Inflammatory macrophage (primary cell): ENCODE results near the gene QRFPR.
A peak's percentile ranks its signal among the peaks of the same experiment; 100 is the strongest.
"Not testable (repeated sequence)": the region's sequence is repeated elsewhere in the genome, so short reads cannot be mapped to it uniquely, and the experiment has no call there.

Source experiments
- DNase-seq, 2 donors: peaks; one replicate each; pipeline ENCODE4 v3.0.0-alpha.2; 2020 to 2022

The QRFPR gene

DNA sequence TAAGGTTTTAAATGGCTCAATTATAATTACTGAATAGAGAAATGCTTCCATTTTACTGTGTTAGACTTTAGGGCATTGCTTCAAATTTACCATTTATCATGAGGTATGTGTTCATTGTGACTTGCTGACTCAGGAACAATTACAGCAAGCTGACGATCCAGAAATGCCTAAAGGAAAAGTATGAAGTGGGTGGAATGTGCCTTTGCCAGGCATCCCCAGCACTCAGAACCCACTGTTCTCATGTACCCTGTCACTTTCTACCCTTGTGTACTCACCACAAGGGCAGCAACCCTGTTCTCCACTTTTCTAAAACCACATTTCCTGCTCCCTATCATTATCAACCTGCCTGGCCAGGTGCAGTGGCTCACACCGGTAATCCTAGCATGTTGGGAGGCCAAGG, 41.5 kb downstream of the QRFPR start:
- no peak for DNase-seq

DNA sequence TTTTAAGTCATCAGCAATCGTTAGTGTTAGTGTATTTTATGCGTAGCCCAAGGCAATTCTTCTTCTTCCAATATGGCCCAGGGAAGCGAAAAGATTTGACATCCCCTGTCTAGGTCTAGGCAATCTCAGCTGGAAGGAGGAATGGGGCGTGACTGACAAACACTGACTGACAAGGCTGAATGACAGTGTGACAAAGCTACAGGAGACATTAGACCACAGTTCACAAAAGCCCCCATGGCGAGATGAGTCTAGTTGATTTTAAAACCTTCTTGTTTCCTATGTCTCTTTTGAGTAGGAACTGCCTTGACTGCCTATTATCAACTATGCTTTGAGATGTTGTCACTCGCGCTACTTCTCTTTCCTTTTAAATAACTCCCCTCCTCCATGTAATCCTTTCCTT, 42.3 kb downstream of the QRFPR start:
- no peak for DNase-seq

DNA sequence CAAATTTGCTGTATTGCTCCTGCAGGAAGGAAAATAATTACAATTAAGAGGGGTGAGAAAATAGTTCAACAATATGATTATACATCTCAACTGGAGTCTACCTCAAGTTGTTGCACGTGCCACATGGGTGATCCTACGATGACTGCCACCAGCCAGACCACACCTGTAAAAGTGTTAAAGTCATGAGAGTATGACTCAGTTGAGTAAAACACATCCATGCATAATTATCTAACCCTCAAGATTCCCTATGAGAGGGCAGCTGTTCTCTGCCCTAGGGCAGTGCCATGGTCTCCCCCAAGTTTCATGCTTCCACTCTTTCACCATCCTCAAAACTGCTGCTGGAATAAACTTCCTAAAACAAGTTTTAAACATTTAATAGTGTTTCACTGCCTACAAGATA, 44.1 kb downstream of the QRFPR start:
- DNase-seq: no peak

DNA sequence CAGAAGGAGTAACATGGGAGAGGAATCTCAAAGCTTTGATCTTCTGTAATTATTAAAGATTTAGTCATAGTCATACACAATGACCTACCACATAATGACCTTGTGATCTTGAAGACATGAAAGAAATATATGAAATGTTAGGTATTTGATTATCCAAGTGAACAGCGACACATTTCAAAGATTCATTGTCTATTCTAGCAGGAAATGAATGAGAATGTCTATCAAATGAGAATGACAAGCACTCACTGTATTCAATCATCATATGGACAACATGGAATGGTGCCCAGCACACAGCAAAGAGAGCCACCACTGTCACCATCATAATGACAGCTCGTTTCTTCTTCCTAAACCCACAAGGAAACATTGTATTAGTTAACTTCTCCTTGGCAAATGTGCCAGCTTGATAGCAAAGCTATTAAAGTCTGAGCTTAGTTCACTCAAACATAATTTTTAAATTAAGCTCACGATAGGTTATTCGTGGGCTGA, 50.6 kb downstream of the QRFPR start:
- no peak for DNase-seq

DNA sequence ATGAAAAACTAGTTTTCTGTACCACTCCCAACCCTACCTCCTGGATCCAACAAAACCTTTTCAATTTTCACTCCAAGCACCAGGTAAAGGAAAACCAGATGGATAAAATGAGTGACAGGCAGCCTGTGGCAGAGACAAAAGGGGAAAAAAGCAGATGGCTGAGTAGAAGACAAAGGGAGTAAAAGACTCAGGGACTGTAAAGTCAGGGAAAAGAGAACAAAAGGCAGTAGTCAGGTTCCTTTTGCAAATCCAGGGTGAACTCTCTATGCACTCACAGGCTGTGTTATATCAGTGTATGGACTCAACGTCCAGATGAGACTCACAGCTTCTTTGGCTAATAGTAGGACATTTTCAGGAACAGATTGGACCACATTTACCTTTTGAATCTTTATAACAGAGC, 54.2 kb downstream of the QRFPR start:
- DNase-seq: no peak

DNA sequence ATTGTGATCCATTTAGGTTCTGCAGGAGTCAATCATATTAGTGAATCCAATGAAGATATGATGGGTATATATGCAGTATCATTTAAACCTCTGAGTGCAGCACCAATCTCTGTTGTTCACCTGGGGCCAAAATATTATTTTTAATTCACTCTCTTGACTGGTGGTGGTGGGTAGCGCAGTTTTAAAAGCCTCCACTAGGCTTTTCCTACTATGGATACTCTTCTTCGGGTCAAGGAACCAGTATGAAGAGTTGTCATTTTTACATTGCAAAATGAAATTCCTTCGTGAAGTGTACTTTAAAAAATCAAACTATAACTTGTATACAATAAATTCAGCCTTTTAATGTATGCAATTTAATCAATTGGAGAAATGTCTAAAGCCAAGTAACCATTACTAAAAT, 56.5 kb downstream of the QRFPR start:
- no peak for DNase-seq

DNA sequence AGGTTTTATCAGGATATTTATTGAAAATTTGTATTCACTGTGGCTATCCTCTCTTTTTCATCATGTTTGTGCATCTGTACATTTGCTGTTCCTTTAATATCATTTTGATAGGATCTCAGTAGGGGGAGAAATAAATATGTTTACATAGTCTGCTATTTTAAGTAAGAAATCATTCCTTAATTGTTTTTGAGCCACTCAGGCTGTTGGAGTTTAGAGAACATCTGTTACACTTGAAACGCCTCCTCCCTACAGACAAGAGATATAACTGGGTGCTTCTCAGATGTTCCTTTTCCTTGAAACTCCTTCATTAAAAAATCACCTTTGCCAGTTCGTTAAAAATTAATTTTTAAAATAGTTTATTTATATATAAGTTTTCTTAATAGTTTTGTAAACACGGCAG, 59.4 kb downstream of the QRFPR start:
- no peak for DNase-seq

DNA sequence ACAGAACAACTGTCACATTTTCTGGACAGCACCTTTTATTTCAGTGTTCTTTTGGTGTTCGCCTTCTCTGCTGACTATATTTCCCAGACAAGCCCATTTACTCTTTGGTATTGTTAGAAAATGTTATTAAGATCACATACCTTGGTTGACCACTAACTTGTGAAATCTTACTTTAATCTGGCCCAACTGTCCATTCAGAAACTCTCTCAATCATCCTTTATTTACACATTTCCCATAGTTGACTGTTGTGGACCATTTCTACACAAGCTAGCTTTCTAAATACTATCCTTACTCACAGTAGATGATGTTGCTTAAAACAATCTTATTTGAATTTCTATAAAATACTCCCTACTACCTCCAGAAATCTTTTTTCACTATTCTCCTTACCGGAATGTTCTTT, 64.7 kb downstream of the QRFPR start:
- DNase-seq: no peak

DNA sequence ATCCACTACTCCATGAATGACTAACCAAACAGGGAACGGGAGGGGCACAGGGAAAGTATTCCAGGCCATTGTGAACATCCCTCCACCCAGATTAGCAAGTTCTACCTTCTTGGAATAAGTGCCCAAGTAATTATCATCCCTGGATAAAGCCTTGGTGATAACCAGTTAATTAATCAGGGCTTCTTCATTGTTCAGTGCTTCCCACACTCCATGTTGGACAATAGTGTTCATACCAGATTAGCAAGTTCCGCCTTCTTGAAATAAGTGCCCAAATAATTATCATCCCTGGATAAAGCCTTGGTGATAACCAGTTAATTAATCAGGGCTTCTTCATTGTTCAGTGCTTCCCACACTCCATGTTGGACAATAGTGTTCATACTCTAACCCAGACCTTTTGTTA, 67.4 kb downstream of the QRFPR start:
- not testable (repeated sequence) for DNase-seq

DNA sequence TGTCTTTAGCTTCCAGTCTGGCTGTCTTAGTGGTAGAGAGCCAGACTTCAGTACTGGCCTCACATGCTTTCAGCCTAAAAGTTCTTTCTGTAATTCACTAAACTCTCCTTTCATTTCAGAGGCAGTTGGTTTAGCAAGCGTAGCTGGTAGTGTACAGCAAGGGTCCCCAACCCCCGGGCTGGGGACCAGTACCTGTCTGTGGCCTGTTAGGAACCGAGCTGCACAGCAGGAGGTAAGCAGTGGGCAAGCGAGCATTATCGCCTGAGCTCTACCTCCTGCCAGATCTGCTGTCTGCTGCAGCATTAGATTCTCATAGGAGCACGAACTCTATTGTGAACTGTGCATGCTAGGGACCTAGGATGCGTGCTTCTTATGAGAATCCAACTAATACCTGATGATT, 72.0 kb downstream of the QRFPR start:
- DNase-seq: no peak

DNA sequence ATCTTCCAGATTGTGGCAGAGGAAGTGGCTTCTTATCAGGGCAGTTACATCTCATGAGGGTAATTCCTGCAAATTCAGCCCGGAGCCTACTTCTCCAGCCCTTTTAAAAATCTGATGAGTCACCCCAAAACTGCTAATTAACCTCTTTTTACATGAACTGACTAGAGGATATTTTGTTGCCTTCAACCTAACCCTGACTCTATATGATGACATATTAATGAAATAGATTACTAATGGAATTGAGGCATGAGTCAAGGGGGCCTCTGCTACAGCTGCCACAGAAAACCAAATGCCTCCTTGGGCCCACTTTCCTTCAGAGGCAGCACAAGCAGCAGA, 72.5 kb downstream of the QRFPR start:
- DNase-seq: no peak

DNA sequence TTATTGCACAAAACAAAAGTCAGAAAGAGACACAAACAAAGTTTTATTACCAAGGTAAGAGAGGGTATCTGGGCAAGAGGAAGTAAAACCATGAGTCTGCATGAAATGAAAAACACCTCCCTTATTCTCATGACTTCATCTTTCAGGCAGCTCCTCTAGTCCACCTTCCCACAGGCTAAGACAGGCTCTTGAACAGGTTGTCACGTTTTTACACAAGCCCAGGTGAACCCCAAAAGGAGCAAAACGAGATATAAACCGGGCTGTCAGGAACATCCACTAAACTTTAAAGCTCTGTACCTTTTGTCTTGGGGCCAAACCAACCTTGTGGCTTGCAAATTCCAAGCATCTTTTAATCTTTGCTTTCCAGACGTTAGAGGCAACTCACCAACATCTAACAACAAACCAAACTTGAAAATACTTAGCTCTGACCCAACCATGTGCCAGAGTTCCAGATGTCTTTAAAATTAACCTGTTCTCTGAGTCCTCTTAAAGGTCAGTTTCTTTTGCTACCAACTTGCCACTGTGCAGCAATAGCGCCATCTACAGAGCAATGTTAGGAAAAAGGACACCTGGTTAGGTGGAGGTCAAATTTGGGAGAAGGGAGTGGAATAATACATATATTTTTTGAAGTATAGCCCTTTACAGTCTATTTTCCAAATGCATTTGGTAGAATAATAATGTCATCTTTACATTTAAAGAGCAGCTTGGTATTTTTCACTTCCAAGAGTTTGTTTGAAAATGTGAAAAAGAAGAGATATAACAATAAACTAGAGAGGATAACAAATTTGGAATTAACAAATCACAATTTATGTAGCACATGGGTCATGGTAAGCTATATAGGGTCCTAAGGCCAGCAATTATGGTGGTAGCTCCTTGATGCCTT, 73.1 kb downstream of the QRFPR start:
- DNase-seq: peak; percentile 34 to 58

DNA sequence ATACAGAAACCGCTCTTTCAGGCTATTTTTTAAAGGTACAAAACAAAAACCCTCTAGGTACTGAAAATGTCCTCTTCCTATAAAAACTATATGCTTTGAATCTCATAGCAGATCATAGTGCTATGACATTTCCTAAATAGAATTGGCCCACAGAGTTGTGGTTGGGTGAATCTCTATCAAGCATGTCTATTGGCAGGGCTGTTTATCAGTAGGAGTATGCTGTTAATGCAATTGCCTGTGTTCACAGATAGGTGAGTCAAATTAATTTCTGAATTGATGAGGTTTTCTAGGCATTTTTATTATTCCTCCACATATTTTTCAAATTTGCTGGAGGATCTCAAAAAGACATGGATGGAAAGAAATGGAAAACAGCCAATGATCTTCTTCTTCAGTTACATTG, 73.9 kb downstream of the QRFPR start:
- DNase-seq: no peak

DNA sequence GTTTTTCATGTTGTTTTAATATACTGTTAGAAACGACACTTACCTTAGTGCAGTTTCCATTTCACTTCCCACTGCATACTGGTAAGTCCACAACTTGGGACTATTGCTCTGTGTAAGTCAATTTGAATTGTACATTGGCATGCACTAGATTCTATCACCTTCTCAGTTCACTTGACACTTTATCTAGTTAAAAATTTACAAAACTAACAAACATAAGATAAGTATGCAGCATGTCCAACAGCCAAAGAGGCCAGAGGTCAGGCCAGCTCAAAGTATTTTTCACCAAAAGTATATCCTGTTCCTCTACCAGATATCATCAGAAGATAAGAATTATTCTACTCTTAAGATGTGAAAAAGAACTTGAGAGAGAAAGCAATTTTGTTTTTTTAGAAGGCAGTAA, 75.9 kb downstream of the QRFPR start:
- no peak for DNase-seq

DNA sequence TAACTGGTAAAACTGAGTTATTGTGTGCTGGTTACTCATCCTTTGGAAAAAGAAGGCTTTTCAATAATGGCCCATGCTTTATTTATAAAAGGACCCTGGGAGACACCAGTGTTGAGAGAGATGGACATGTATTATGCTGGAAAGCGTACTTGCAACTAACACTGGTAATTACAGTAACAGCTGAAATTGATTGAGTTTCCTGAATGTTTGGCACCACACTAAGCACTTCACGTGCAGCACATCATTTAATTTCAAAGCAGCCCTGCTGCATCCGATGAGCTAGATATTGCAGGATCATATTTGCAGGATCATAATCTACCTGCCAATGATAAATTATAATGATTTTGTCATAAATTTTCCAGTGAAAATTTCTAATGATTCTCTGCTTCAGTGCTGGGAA, 81.5 kb downstream of the QRFPR start:
- no peak for DNase-seq

DNA sequence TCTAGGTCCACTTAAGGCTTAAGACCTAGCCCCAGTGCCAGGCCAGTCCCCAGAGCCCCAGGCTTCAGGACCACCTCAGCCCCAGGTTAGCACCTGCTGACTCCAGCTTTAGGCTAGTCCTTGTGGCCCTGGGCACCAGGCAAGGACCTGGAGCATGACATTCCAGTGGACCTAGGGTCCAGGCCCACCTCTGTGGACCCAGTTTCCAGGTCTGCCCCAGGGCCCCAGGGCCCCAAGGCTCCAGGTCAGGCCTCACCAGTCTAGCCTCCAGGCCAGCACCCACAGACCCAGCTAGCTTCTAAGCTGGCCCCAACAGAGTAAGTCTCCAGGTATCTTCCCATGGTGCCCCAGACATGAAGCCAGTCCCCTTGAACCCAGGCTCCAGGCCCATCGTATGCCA, 97.5 kb downstream of the QRFPR start:
- DNase-seq: no peak

DNA sequence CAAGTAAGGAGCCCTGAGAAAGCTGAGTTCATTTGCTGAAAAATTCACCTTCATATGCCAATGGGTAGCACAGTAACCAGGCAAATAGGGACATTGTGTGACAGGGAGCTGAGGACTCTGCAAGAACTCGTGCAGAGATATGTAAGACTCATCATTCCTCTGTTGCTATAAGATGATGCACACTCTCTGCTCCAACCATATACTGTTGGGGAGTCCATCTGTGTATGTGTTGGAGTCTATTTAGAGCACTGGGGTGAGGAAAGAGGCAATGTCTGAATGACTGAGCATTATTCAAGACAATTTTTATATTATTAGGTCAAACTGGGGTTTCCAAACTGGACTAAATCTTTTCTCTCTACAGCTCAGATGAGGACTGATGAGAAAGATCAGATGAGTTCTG, 100.4 kb downstream of the QRFPR start:
- no peak for DNase-seq

DNA sequence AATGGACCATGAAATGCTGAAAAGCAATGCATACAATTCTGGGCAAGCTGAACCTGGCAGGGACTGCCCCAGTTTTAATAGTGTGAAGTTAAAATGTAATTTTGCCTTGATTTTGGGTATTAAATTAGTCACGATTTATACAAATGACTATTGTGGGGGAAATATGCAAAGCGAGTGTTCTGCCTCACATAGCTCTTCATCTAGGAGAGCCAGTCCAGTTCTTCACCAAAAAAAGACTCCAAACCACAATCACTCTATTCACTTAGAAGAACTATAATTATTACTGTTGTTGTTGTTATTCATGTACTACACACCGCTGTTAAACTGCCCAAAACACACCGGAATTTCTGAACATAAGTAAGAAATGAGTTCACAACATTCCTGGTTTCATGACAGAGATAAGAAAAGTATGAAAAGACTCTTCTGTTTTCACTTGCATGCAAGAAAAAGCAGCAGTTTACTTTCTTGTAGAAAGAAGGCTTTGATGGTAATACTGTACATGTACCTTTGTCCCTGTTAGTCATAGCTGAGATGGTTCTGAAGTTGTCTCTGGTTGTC, 101.9 kb downstream of the QRFPR start:
- no peak for DNase-seq
